Mucosa of gallbladder (tissue), 1 donor: ENCODE data around the gene GNAI2. TPM values are rescaled to one million over a fixed set of nuclear protein-coding genes. Genes with fewer than 3 reads are reported as not detected.
"Not testable (repeated sequence)": the region's sequence is repeated elsewhere in the genome, so short reads cannot be mapped to it uniquely, and the experiment has no call there.

Source experiments
- DNase-seq: peaks from one replicate; pipeline ENCODE4 v3.0.0-alpha.2; 2020; ENCODE audit warnings: low spot score
- total RNA-seq: library from RNA; stranded (reverse); gene quantifications from one replicate; pipeline ENCODE4 v1.2.1, GENCODE V29; 2021
- donor health status: DM: no; HTN: no; CAD: no.

The GNAI2 gene
- total RNA-seq, 1 donor from 2014 or later, result 261 TPM

DNA sequence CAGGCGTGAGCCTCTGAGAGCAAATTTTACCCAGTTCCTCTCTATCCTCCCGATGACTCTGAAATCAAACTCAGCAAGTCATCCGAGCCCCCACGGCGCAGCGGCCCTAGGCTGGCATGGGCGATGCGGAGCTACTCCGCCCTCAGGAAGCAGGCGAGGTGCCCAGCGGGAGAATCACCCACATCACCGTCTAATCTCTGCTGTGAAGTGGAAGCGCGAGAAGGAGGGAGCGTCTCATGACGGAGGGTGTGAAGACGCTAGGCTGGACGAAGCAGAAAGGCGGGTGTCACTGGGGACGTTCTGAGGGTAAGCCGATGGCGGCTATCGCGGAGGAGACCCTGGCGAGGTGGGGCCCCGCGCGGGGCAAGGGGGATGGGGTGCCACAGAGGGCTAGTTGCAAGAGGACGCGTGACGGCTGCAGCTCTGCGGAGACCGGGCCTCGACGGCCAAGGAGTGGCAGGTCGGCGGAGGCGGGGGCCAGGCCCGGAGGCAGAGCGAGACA, 9.1 kb upstream of the GNAI2 start:
- no peak for DNase-seq

DNA sequence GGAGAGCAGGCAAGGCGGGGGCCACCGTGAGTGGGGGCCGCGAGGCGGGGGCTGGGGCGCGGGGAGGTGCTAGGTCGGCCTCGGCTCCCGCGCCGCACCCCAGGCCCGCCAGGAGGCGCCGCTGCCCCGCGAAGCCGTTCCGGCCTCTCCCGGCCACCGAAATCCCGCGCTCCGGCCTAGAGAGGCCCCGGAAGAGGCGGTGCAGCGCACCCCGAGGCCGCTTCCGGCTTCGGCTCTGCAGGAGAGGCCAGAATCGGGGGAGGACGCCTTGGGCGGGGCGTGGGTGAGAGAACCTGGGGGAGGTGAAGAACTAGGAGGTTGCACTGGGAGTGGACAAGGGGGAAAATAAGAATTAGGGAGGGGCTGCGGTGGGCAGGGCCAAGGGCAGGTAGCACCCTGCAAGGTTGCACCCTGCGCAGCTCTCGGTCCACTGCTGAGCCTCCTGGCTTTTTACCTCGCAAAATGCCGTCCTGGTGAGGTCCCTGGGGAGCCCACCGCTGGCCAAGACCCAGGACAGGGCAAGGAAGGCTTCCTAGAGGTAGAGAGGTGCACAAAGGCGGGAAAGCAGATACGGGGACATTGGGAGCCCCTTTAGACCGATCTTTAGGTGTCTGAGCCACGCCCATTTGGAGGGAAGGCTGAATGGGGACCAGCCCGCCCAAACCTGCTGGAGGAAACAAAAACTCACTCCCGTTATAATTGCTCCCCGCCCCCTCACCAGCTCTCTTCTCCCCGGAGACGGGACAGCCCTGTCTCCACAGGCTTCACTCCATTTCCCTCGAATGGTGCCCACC, 8.4 kb upstream of the GNAI2 start:
- DNase-seq, result peak; percentile 90

DNA sequence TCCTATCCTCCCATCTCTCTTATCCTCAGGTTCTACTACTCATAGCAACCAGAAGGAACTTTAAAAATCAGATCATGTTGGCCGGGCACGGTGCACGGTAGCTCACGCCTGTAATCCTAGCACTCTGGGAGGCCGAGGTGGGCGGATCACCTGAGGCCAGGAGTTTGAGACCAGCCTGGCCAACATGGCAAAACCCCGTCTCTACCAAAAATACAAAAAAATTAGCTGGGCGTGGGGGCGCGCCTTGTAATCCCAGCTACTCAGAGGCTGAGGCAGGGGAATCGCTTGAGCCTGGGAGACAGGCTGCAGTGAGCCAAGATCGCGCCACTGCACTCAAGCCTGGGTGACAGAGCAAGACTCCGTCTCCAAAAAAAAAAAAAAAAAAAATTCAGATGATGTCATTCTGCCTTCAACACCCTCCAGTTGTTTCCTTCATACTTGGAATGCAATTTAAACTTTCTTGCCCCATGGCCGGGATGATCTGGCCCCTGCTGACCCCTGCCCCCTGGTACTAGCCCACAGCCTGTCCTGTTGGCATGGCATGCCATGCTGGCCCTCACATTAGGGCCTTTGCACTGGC, 7.7 kb upstream of the GNAI2 start:
- DNase-seq, result not testable (repeated sequence)

DNA sequence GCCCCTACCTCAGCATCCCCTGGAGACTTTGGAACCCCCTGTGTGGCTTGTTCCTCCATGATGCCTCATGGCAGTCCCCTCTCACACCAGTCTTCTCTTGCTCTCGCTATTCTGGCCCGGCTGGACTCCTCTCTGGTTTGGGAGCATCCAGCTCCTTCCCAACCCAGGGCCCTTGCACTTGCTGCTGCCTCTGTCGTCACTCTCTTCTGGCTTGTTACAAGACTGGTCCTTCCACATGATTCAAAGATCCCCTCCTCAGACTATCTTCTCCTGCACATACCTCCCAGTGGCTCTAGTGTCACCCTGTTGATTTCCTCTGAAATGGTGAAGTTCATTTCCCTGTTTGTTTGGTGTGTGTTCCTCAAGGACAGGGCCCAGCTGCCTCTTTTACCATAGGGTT, 6.5 kb upstream of the GNAI2 start:
- DNase-seq, result no peak

DNA sequence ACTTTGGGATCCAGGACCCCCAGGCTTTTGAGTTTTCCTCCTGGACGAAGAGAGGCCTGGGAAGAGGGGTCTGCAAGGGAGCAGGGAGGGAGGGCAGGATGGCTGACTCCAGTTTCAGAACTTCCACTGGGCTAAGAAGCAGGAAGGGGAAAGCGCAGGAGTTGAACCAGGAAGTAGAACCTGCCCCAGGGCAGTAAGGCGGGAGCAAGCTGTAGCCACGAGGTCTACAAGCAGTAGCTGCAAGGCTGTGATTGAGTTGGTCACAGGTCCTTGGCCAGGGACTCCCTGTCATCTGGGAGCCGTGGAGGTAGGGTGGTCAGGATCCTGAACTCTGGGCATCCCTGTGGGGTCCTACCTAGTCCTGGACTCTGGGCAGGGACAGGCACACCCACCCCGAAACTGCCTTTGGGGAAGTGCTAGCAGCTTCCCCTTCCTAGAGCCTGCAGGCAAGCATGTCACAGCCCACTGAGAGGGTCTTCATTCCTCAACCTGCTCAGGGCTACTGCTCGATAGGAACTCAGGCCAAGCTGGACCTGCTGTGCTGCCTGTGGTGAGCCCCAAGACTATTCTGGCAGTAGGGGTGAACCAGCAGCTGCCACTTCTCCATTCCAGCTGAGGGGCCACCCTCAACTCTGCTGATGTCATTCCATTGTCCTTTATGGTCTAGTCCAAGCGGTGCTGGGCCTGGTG, 5.8 kb upstream of the GNAI2 start:
- no peak for DNase-seq

DNA sequence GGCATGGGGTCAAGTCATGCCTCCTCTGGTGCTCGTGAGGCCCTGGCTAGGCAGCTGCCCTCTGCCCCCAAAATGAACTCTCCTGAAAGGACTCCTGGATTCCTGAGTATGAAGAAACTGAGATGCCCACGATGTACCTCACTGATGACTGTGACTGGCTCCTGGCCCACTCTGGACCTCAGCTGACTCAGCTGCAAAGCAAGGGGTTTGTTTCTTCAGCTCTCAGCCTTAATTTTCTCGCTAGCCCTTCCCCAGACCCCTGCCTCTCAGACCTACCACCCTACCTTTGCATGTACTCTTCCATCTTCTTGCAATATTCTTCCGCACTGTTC, 5.2 kb upstream of the GNAI2 start:
- DNase-seq, result no peak

DNA sequence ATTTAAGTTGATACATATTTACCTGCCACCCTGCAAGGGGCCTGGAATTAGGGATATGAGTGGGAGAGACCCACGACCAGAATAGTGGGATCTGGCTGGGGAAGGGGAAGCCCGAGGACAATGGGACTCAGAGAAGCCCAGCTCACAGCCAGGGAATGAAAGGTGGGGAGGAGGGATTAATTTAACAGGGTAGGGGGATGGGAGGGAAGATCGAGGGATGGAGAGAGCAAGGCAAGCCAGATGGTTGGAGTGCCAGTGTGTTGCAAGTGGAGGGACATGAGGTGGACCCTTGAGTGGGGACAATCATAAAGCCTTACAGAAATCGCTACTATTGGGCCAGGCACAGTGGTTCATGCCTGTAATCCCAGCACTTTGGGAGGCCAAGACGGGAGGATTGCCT, 4.4 kb upstream of the GNAI2 start:
- DNase-seq, result no peak

DNA sequence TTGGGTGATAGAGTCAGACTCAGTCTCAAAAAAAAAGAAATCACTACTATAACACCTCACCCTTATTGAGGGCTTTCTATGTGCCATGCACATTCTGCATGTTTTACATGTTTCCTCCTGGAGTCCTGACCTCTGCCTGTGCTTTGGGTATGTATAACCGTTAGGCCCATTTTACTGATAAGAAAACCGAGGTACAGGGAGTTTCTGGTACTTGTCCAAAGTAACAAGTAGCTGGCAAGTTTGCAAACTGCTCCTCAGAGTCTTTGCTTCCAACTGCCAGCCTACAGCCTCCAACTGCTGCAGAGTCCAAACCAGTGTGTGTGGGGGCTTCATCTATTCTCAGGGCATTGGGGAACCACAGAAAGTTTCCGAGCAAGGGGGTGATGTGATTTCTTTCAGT, 3.7 kb upstream of the GNAI2 start:
- no peak for DNase-seq

DNA sequence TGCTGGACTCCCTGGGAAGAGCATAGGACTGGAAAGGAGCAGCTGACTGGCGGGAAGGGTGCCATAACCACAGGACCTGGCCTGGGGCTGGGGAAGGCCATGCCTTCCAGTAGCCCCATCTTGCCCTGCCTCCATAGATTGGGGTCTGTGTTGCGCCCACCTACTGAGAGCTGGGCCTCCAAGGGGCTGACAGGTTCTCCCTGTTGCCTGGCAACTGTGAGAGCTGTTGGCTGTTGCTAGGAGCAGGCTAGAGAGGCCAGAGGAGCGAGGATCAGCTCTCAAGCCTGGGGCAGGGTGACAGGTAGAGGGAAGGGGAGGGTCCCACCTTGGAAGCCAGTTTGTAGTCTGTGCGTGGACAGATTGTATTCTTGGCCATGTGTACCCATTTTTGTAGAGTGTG, 2.8 kb upstream of the GNAI2 start:
- DNase-seq, result no peak

DNA sequence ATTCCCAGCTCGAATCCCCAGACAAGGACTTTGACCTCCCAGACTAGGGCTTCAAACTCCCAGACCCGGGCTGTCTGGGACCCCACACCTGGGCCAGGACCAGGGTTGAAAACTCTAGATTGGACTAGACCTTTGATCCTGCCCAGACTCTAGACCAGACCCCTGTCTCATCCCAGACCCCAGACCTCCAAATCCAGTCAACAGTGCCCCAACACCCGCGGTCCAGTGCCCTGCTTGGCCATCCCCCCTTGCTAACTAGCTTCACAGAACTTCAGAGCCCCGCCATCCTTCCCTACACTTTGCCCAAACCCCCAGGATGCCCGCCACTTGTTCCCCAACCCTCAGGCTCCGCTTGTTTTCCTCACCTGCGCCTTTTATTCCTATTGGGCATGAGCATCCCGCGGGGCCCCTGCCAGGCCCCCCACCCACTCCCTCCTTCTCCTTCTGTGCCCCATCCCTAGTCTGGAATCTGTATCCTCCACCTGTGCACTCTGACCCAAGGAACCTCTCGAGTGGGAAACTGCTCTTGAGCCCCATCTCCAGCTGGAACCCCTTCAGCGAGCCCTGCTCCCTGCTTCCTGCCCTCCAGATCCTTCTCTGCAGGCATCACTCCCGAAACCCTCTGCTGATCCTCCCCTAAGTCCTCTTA, 604 bp downstream of the GNAI2 start:
- DNase-seq, result no peak

DNA sequence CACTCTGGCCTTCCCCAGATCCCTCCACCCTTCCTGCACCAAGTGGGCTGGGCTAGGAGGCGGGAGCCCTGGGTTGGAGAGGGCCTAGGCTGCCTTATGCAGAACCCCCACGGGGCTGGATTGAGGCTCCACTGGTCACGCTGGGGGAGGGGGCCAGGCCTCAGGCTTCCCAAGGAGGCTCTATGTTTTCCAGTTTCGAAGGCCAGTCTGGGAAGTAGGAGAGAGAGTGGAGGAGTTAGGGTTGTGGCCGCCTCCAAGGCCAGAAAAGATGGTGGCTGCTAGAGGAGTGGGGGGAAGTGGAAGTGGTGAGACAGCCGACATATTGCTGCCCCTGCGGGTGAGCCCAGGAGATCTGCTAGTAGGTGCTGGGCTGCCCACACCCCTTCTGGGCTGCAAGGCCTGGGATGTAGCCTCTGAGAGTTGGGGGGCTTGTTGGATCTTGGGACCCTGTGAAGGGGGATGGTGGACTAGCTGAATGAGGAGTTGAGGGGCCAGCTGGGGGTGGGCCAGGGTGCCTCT, 1.2 kb downstream of the GNAI2 start:
- no peak for DNase-seq

DNA sequence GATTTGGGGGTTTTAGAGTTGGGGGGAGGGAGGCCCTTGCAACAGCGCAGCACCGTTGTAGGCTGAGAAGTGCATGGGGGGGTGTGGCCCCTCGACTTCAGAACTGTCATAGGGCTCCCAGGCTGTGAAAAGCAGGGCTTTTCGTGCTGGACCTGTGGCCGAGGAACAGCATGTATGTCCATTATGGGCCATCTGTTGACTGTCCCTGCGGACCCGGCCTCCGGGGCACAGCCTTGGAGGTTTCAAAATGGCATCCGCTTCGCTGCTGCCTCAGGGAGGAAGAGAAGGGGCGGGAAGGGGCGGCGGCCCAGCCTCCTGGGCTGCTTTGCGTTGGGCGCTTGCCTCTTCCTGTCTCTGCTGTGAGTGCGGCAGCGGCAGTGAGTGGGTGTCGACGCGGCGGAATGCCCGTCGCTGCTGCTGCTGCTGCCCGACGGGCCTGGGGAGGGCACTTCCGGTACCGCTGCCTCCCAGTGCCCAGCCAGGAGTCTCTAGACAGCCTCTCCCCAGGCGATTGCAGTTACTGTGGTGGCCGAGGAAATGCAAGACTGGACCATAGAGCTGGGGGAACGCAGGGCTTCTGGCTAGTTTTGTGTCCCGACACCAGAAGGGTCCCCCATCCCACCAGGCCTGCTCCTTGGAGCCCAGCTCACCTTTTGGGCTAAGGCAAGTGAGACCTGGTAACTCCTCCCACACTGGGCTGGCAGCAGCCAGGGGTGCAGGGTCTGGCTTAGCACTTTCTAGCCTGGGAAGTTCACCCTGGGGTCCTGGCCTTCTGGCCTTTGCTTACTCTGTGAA, 1.9 kb downstream of the GNAI2 start:
- peak; percentile 87 for DNase-seq

DNA sequence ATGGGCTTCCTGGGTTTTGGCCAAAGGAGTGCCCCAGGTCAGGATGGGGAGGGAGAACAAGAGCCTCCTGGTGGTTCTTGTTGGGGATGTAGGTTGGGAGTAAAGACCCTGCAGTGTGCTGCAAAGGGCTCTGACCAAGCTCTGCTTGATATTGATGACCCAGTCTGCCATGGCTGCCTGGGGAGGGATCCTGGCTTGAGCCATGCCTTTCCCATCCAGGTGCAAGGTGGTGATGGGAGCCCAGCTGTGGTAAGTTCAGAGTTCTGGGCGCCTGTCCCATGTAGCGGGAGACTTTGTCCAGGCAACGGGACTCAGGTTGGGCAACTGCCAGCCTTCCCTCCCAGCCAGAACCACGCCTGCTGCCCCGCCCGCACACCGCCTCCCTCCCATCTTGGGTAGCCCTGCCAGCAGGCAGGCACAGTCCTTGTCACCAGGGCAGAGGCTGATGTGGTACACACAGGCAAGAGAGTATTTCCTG, 2.6 kb downstream of the GNAI2 start:
- peak; percentile 92 for DNase-seq

DNA sequence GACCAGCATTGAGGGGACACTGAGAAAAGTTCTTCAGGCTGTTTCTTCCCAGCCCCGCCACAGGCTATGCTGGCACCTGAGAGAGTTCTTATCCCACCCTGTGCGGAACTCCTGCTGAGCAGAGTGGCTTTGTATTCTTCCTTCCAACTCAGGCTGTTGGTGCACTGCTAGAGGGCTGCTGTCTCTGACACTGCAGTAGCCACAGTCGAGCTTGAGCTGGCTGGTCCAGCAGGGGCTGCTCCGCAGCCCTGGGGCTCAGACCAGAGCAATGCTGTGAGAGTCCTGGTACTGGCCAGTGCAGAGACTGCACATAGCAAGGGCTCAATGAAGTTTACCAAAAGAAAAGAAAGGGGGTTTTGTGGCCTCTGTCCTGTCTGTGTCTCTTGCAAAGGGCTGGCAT, 3.6 kb downstream of the GNAI2 start:
- DNase-seq, result no peak

DNA sequence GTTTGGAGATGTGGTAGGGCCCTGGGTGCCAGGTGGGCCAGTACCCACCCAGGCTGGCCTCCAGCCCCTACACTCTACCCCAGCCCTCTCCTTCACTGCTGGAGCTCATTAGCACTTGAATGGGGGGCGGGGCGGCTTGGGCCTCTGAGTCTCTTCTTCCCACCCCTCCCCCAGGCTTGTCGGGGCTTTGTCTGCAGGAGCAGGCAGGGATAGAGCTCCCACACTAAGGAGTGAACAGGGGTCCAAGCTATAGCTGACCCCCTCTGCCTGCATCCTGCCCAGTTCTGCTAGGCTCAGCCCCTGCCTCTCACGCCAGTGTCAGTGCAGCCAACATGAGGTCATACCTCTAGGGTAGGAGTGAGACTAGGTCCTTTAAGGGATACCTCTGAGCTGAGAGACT, 5.2 kb downstream of the GNAI2 start:
- DNase-seq, result no peak

DNA sequence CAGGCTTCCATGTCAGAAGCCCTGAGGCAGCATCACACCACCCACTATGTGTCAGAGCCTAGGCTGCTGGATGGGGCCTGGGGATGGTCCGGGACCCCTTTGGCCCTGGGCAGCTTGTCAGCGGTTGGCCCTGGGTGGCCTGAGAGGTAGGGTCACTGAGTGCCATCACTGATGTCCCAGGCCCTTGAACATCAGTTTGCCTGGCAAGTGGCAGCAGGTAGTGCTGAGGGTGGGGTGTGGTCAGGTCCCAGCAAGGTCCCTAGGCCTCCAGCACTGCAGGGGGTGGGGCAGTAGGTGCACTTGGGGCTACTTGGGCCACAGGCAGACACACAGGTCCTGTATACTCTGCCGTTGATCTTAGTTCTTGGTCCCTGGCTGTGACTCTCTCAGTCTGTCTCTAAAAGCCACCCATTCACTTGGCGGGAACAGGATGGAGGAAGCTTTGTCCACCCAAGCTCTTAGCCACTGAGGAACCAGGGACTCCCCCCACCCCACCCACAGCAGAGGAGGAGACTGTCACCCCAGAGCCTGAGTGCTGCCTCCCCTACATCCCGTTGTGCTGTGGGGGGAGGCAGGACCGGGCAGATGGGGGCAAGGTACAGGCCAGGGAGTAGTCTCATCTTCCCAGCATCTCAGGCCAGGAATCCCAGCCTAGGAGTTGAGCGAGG, 5.8 kb downstream of the GNAI2 start:
- no peak for DNase-seq

DNA sequence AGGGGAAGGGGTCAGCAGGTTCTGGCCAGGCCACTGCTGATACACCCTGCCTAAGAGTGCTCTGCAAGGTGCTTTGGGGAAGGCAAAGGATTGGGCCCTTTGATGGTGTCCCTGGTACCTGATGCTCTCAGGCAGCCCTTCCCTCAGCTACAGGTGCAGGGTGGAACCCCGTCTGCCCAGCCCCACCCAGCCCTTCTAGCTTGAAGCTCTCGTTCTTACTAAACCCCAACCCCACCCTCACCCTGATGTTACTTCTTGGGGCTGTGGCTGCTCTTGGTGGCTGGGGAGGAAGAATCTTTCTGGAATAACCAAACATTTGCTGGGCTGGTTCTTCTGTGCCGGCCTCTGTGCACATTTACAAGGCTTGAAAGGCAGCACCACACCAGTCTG, 6.4 kb downstream of the GNAI2 start:
- no peak for DNase-seq

DNA sequence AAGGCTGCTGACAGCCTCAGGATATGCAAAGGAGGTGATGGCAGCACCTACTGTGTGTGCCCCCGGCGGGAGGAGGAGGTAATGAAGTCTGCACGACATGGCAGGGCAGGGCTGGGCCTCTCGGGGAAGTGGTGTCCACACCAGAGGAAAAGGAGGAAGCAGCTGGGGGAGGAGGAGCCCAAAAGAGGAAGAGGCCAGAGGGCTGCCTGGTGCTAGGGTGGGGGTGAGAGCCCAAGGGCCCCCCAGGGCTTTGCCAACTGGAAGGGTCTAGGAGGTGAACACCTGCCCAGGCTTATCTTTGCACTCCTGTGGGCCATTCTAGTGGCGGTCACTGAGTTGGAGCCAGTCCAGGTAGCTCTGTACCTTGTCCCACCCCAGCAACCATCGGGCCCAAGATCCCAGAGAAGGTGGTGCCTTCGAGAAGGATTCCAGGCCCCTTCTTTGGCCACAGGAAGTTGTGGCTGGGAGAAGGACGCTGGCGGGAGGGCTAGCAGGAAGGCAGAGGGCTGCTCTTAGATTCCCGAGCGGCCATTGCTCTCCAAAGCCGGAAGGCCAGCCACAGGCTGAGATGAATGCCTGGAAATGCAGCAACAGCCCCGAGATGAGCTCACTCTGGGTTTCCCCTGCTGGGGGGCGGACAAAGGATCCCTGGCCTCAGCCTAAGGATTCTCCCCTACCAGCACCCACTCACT, 7.0 kb downstream of the GNAI2 start:
- no peak for DNase-seq

DNA sequence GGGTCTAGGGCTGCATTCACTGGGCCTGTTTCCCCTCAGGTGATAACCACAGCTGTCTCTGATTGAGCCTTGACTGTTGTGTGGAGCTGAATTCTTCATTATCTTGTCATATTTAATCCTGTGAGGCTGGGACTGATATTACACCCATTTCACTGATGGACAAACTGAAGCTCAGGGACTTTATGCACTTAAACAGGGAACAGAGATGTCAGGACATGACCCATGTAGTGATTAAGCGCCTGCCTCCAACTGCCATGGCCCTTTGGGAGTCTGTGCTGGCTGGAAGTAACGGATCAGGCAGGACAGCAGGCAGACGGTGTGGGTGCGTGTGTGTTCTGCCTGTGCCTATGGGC, 7.5 kb downstream of the GNAI2 start:
- DNase-seq, result no peak

DNA sequence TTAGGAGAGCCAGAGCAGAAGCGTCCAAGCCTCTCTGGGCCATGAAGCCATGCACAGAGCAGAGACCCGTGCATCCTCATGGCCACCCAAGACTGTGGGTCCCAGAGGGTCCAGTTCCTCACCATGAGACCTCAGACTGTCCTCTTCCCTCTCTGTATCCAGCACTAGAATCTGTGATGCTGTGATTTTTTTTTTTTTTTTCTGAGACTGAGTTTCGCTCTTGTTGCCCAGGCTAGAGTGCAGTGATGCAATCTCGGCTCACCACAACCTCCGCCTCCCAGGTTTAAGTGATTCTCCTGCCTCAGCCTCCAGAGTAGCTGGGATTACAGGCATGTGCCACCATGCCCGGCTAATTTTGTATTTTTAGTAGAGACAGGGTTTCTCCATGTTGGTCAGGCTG, 8.8 kb downstream of the GNAI2 start:
- DNase-seq, result not testable (repeated sequence)
